B cell (primary cell): Measurements from ENCODE around the gene CLCN7. TPM values are rescaled to one million over a fixed set of nuclear protein-coding genes. Genes with fewer than 3 reads are reported as not detected.

Experiments used
- ATAC-seq: fragments of 200-7000 bp; cut with Tn5 transposase; one replicate; pipeline ENCODE4 v1.10.0; 2021; ENCODE audit warnings: low read depth, mild to moderate bottlenecking, moderate number of reproducible peaks, moderate library complexity
- CTCF ChIA-PET: fragments of 350-600 bp; sonication (Branson Sonifier 250); formaldehyde crosslinking; loops from one replicate; lab custom pipeline; 2021; ENCODE audit warnings: antibody characterized with exemption, inconsistent platforms; lab: Charles Lee
- POLR2A ChIA-PET: fragments of 350-600 bp; sonication (Branson Sonifier 250); formaldehyde crosslinking; loops from one replicate; lab custom pipeline; 2021; ENCODE audit warnings: antibody characterized with exemption; lab: Charles Lee
- DNase-seq: peaks from one replicate; pipeline ENCODE4 v3.0.0; 2013
- H2AFZ ChIP-seq: 2 replicates; pipeline ENCODE4 v1.6.1; 2012; ENCODE audit warnings: mild to moderate bottlenecking, low read depth, low read length; ENCODE audit not compliant: insufficient read depth, poor library complexity, severe bottlenecking
- H3K27ac ChIP-seq, 2 donors: 1 replicate in 1 of 2; 2 replicates in 1 of 2; pipeline ENCODE4 v1.5.1; 2012 to 2013; ENCODE audit warnings: low read length in 2 of 2, mild to moderate bottlenecking in 2 of 2, moderate library complexity in 1 of 2
- H3K27me3 ChIP-seq, 4 experiments: fragments of 200-600 bp in 1 of 4; sonication (generic) in 1 of 4; replicated peaks in 1 of 4; 1 replicate in 2 of 4; 2 replicates in 2 of 4; pipeline versions ENCODE4 v1.6.1 to v1.7.0; 2013 to 2016; ENCODE audit warnings: low read length in 3 of 4, mild to moderate bottlenecking in 2 of 4, mixed read lengths in 1 of 4, moderate library complexity in 1 of 4; ENCODE audit not compliant: insufficient read depth in 4 of 4, control insufficient read depth in 3 of 4; ENCODE audit errors: control extremely low read depth in 1 of 4
- H3K36me3 ChIP-seq, 2 experiments: replicated peaks in 1 of 2; 1 replicate in 1 of 2; 2 replicates in 1 of 2; pipeline versions ENCODE4 v1.6.1 to v1.7.1; 2013; ENCODE audit warnings: low read length in 1 of 2; ENCODE audit not compliant: insufficient read depth in 2 of 2, control insufficient read depth in 1 of 2; ENCODE audit errors: control extremely low read depth in 1 of 2, extremely low read depth in 1 of 2
- H3K4me1 ChIP-seq, 2 donors: fragments of 200-600 bp in 1 of 2; sonication (generic) in 1 of 2; 1 replicate in 1 of 2; 2 replicates in 1 of 2; pipeline versions ENCODE4 v1.5.1 to v1.6.1; 2013 to 2017; ENCODE audit warnings: low read length in 2 of 2; ENCODE audit not compliant: control insufficient read depth in 2 of 2, insufficient read depth in 2 of 2
- H3K4me2 ChIP-seq: replicated peaks from 2 replicates; pipeline ENCODE3; 2012; ENCODE audit warnings: mild to moderate bottlenecking, low read depth, low read length; ENCODE audit not compliant: poor library complexity, severe bottlenecking
- H3K4me3 ChIP-seq, 5 experiments: fragments of 200-600 bp in 1 of 5; sonication (generic) in 1 of 5; 1 replicate in 3 of 5; 2 replicates in 2 of 5; pipeline versions ENCODE4 v1.5.1 to v1.7.0; 2011 to 2016; ENCODE audit warnings: low read length in 4 of 5, mild to moderate bottlenecking in 4 of 5, low read depth in 2 of 5, control low read depth in 1 of 5, moderate library complexity in 1 of 5; ENCODE audit not compliant: insufficient read depth in 1 of 5; ENCODE audit errors: control extremely low read depth in 1 of 5, extremely low read depth in 1 of 5
- H3K79me2 ChIP-seq: fragments of 200-600 bp; sonication (generic); one replicate; pipeline ENCODE4 v1.6.0; 2016; ENCODE audit warnings: low read length; ENCODE audit not compliant: control insufficient read depth, insufficient read depth
- H3K9ac ChIP-seq: fragments of 200-600 bp; sonication (generic); 2 replicates; pipeline ENCODE4 v1.6.1; 2017; ENCODE audit warnings: mild to moderate bottlenecking, low read length, moderate library complexity
- H3K9me3 ChIP-seq, 3 donors: one replicate each; pipeline versions ENCODE4 v1.6.1 to v1.7.1; 2013; ENCODE audit warnings: low read length in 2 of 3; ENCODE audit not compliant: control insufficient read depth in 2 of 3, insufficient read depth in 1 of 3; ENCODE audit errors: control extremely low read depth in 1 of 3
- H4K20me1 ChIP-seq: 2 replicates; pipeline ENCODE4 v1.6.0; 2012; ENCODE audit warnings: mild to moderate bottlenecking, low read length; ENCODE audit not compliant: insufficient read depth, control insufficient read depth, poor library complexity, severe bottlenecking
- H3K27ac Mint-ChIP-seq: one replicate; pipeline ENCODE4 v1.8.0; 2021; ENCODE audit warnings: mixed read lengths
- H3K27me3 Mint-ChIP-seq: one replicate; pipeline ENCODE4 v1.8.0; 2021; ENCODE audit warnings: mixed read lengths
- H3K4me1 Mint-ChIP-seq: one replicate; pipeline ENCODE4 v1.8.0; 2021; ENCODE audit warnings: mixed read lengths
- H3K4me3 Mint-ChIP-seq: one replicate; pipeline ENCODE4 v1.8.0; 2021; ENCODE audit warnings: mixed read lengths
- H3K9me3 Mint-ChIP-seq: one replicate; pipeline ENCODE4 v1.8.0; 2022; ENCODE audit warnings: mixed read lengths; ENCODE audit not compliant: insufficient read depth
- CTCF ChIP-seq: fragments of 200-600 bp; IDR thresholded peaks from one replicate; pipeline ENCODE4 v1.8.0; 2022; ENCODE audit warnings: antibody characterized with exemption, mild to moderate bottlenecking
- EZH2 ChIP-seq: IDR thresholded peaks from 2 replicates; pipeline ENCODE4 v1.6.1; 2012; ENCODE audit warnings: borderline replicate concordance, low read depth, mild to moderate bottlenecking, moderate library complexity, low read length; ENCODE audit not compliant: insufficient read depth, poor library complexity, severe bottlenecking
- WGBS: methylation state at CpG from one replicate; pipeline ENCODE4 v1.1.5; 2013; ENCODE audit warnings: missing lambda C conversion rate; ENCODE audit not compliant: insufficient coverage; 5-methylcytosine and 5-hydroxymethylcytosine counted together
- intact Hi-C: fragments of 100-400 bp; cut with micrococcal nuclease; formaldehyde crosslinking; loops from one replicate; pipeline ENCODE4 v1.10.0; 2022
- polyA plus RNA-seq: library from polyadenylated mRNA; depleted of rRNA; stranded (reverse); fragments of >200 nt; gene quantifications from 2 replicates; pipeline ENCODE4 v1.2.3, GENCODE V29; 2012
- total RNA-seq, 2 donors: library from RNA; stranded (reverse); fragments of 120-200 nt in 1 of 2; gene quantifications; 1 replicate in 1 of 2; 2 replicates in 1 of 2; pipeline versions ENCODE4 v1.2.3 to v1.2.4, GENCODE V29; 2013 to 2022

CLCN7 gene
- total and polyA plus RNA-seq, 2 donors (not counting 1 experiment from before 2014, with no cell fraction given): 215 to 274 TPM

GRCh38 chr16:1443980-1444729, 30.7 kb downstream of the CLCN7 start, which contains the start of gene CCDC154:
Gene CCDC154, minus strand, starts transcription at chr16:1444556. Its CDS starts 234 bp downstream, at chr16:1444322.
- intact Hi-C loops: no loop called here
- peaks cover 1% of the 10 kb centered on the region for H4K20me1 ChIP-seq
- peaks cover 0 to 31% of the 10 kb centered on the region in 2 experiments for H3K36me3 ChIP-seq
- H3K4me1 Mint-ChIP-seq: peaks cover 4% of the 10 kb centered on the region
- H3K27me3 ChIP-seq: no peaks in the 10 kb centered on the region
- TF ChIP-seq CTCF (no peak), EZH2 (no peak)
- H3K27ac ChIP-seq: peak within 1 kb of the TSS; percentile 67 to 100
- peak within 1 kb of the TSS; percentile 63 for H3K9ac ChIP-seq
- no peaks in the 10 kb centered on the region for H3K27me3 Mint-ChIP-seq
- POLR2A ChIA-PET: interaction anchor here (1.3 kb wide), 2 partner anchors 9 to 49 kb away, joined by 3 to 4 read pairs; partner anchors contain the start of gene TELO2
- H2AFZ ChIP-seq: no peak within 1 kb of the TSS
- peaks cover 24% of the 10 kb centered on the region in 2 donors for H3K4me1 ChIP-seq
- CTCF ChIA-PET: no interaction called here
- H3K79me2 ChIP-seq: no peaks in the 10 kb centered on the region
- H3K9me3 Mint-ChIP-seq: no peaks in the 10 kb centered on the region
- H3K9me3 ChIP-seq: no peaks in the 10 kb centered on the region
- 83% methylated on average over 27 of the region's 27 CpGs for WGBS
- peak within 1 kb of the TSS; percentile 74 for H3K4me2 ChIP-seq
- DNase-seq (no peak), ATAC-seq (peak; percentile 25)
- H3K4me3 Mint-ChIP-seq: peak within 1 kb of the TSS; percentile 44
- H3K27ac Mint-ChIP-seq: peak within 1 kb of the TSS; percentile 63
- peak within 1 kb of the TSS in 3 of 5 experiments; percentile 30 to 38 (median 32) for H3K4me3 ChIP-seq
